Activated T-cell treated with anti-CD3 and anti-CD28 coated beads, Interleukin-2, amount 50 U/mL, for 72 hours (primary cell): ENCODE results near the gene ITM2C. TPM values are rescaled to one million over a fixed set of nuclear protein-coding genes. Genes with fewer than 3 reads are reported as not detected.

Source experiments
- ATAC-seq, 2 donors: fragments of 150-1000 bp; cut with Tn5 transposase; replicated peaks in 1 of 2; 2 replicates each; pipeline ENCODE4 v1.10.0; 2021; ENCODE audit warnings: moderate library complexity in 2 of 2, mild to moderate bottlenecking in 1 of 2
- DNase-seq, 2 donors: peaks; one replicate each; pipeline ENCODE4 v3.0.0; 2021 to 2022; ENCODE audit warnings: mixed read lengths in 1 of 2
- H3K27ac Mint-ChIP-seq: one replicate; pipeline ENCODE4 v1.8.0; 2022; ENCODE audit warnings: mild to moderate bottlenecking, moderate library complexity, mixed read lengths
- H3K27me3 Mint-ChIP-seq: one replicate; pipeline ENCODE4 v1.8.0; 2022; ENCODE audit warnings: low read depth, mixed read lengths
- H3K36me3 Mint-ChIP-seq, 2 donors: one replicate each; pipeline ENCODE4 v1.8.0; 2022; ENCODE audit warnings: mixed read lengths in 2 of 2, mild to moderate bottlenecking in 1 of 2; ENCODE audit not compliant: insufficient read depth in 2 of 2
- H3K4me1 Mint-ChIP-seq: one replicate; pipeline ENCODE4 v1.8.0; 2022; ENCODE audit warnings: low read depth, mixed read lengths
- H3K4me3 Mint-ChIP-seq, 2 donors: one replicate each; pipeline ENCODE4 v1.8.0; 2022; ENCODE audit warnings: mild to moderate bottlenecking in 2 of 2, mixed read lengths in 2 of 2, moderate library complexity in 2 of 2
- H3K9me3 Mint-ChIP-seq, 2 donors: one replicate each; pipeline ENCODE4 v1.8.0; 2022; ENCODE audit warnings: mixed read lengths in 2 of 2
- total RNA-seq, 2 donors: library from RNA; stranded (reverse); gene quantifications; one replicate each; pipeline ENCODE4 v1.2.3, GENCODE V29; 2022

The ITM2C gene
- total RNA-seq, 2 donors from 2014 or later: 42.8 to 58.7 TPM

- Mint-ChIP-seq H3K36me3 (peaks cover 2% of the 10 kb centered on the region in 2 donors), H3K27ac (peak overlapping the region; percentile 2), H3K4me3 (peak overlapping the region in 1 of 2 donors; percentile 23), H3K9me3 (no peaks in the 10 kb centered on the region), H3K4me1 (peaks cover 75% of the 10 kb centered on the region), H3K27me3 (peaks cover 42% of the 10 kb centered on the region)
- ATAC-seq (no peak), DNase-seq (no peak)
Observed at GRCh38 chr2:230915319-230915718, 50.6 kb downstream of the ITM2C start.

- Mint-ChIP-seq H3K4me3 (peak overlapping the region; percentile 33 to 62), H3K4me1 (peaks cover 75% of the 10 kb centered on the region), H3K9me3 (no peaks in the 10 kb centered on the region), H3K36me3 (peaks cover 0 to 2% of the 10 kb centered on the region in 2 donors), H3K27ac (peak overlapping the region; percentile 85), H3K27me3 (peaks cover 36% of the 10 kb centered on the region)
- no peak for DNase-seq
- no peak for ATAC-seq
Observed at GRCh38 chr2:230916218-230916617, 51.5 kb downstream of the ITM2C start.

- Mint-ChIP-seq H3K4me3 (peak overlapping the region; percentile 42 to 82), H3K4me1 (peaks cover 85% of the 10 kb centered on the region), H3K9me3 (no peaks in the 10 kb centered on the region), H3K36me3 (peaks cover 0 to 2% of the 10 kb centered on the region in 2 donors), H3K27ac (peak overlapping the region; percentile 73), H3K27me3 (peaks cover 32% of the 10 kb centered on the region)
- no peak for DNase-seq
- peak; percentile 5 to 38 for ATAC-seq
Observed at GRCh38 chr2:230919240-230919639, 54.5 kb downstream of the ITM2C start.

- H3K27me3 Mint-ChIP-seq: peaks cover 28% of the 10 kb centered on the region
- H3K4me3 Mint-ChIP-seq: peak overlapping the region; percentile 42 to 82
- DNase-seq (no peak), ATAC-seq (peak; percentile 20 to 26)
- H3K27ac Mint-ChIP-seq: peak overlapping the region; percentile 73
- peaks cover 0 to 2% of the 10 kb centered on the region in 2 donors for H3K36me3 Mint-ChIP-seq
- no peaks in the 10 kb centered on the region for H3K9me3 Mint-ChIP-seq
- H3K4me1 Mint-ChIP-seq: peaks cover 87% of the 10 kb centered on the region
Observed at GRCh38 chr2:230919681-230920080, 54.9 kb downstream of the ITM2C start.

GRCh38 chr2:230920167-230920566, 55.4 kb downstream of the ITM2C start:
- peak overlapping the region; percentile 73 for H3K27ac Mint-ChIP-seq
- H3K9me3 Mint-ChIP-seq: no peaks in the 10 kb centered on the region
- ATAC-seq: no peak
- H3K36me3 Mint-ChIP-seq: peaks cover 0 to 2% of the 10 kb centered on the region in 2 donors
- H3K4me1 Mint-ChIP-seq: peaks cover 87% of the 10 kb centered on the region
- H3K27me3 Mint-ChIP-seq: peaks cover 25% of the 10 kb centered on the region
- H3K4me3 Mint-ChIP-seq: peak overlapping the region; percentile 42 to 82
- no peak for DNase-seq

GRCh38 chr2:230921806-230922595, 57.3 kb downstream of the ITM2C start:
- no peak for ATAC-seq
- DNase-seq: no peak

GRCh38 chr2:230922951-230923717, 58.4 kb downstream of the ITM2C start:
- Mint-ChIP-seq H3K4me1 (peaks cover 88% of the 10 kb centered on the region), H3K36me3 (peaks cover 0 to under 1% of the 10 kb centered on the region in 2 donors), H3K27me3 (peaks cover 14% of the 10 kb centered on the region), H3K4me3 (peak overlapping the region; percentile 85 to 94), H3K27ac (peak overlapping the region; percentile 5), H3K9me3 (no peaks in the 10 kb centered on the region)
- DNase-seq: no peak
- no peak for ATAC-seq

More at GRCh38 chr2:230921806-230922595, 57.3 kb downstream of the ITM2C start:
- H3K4me1 Mint-ChIP-seq: peaks cover 86% of the 10 kb centered on the region
- H3K4me3 Mint-ChIP-seq: peak overlapping the region; percentile 42 to 82
- no peak overlapping the region for H3K27ac Mint-ChIP-seq
- H3K36me3 Mint-ChIP-seq: peaks cover 0 to 2% of the 10 kb centered on the region in 2 donors
- H3K9me3 Mint-ChIP-seq: no peaks in the 10 kb centered on the region
- H3K27me3 Mint-ChIP-seq: peaks cover 19% of the 10 kb centered on the region

GRCh38 chr2:230924092-230924469, 59.3 kb downstream of the ITM2C start:
- peaks cover 79% of the 10 kb centered on the region for H3K4me1 Mint-ChIP-seq

GRCh38 chr2:230924470-230925341, 60.0 kb downstream of the ITM2C start, which contains the start of gene GPR55:
GPR55 (minus strand) TSS chr2:230925242; CDS start chr2:230910962, 14,280 bp downstream.
- H3K4me3 Mint-ChIP-seq: peak within 1 kb of the TSS; percentile 85 to 94
- H3K36me3 Mint-ChIP-seq: no peaks in the 10 kb centered on the region
- H3K27me3 Mint-ChIP-seq: peaks cover 23% of the 10 kb centered on the region
- peaks cover 75% of the 10 kb centered on the region for H3K4me1 Mint-ChIP-seq
- ATAC-seq (peak; percentile 65 to 66), DNase-seq (peak; percentile 77 to 80)
- peak within 1 kb of the TSS; percentile 92 for H3K27ac Mint-ChIP-seq
- H3K9me3 Mint-ChIP-seq: no peaks in the 10 kb centered on the region

More at GRCh38 chr2:230924092-230924469, 59.3 kb downstream of the ITM2C start:
- H3K36me3 Mint-ChIP-seq: no peaks in the 10 kb centered on the region
- peak overlapping the region; percentile 85 to 94 for H3K4me3 Mint-ChIP-seq
- no peak overlapping the region for H3K27ac Mint-ChIP-seq
- DNase-seq: no peak
- peak; percentile 0 to 4 for ATAC-seq
- H3K9me3 Mint-ChIP-seq: no peaks in the 10 kb centered on the region
- H3K27me3 Mint-ChIP-seq: peaks cover 17% of the 10 kb centered on the region

GRCh38 chr2:230925443-230925878, 60.7 kb downstream of the ITM2C start:
- peaks cover 69% of the 10 kb centered on the region for H3K4me1 Mint-ChIP-seq
- peak in 1 of 2 donors; percentile 50 for DNase-seq

GRCh38 chr2:230925879-230926765, 61.4 kb downstream of the ITM2C start:
- Mint-ChIP-seq H3K9me3 (no peaks in the 10 kb centered on the region), H3K27me3 (peaks cover 23% of the 10 kb centered on the region), H3K27ac (no peak overlapping the region), H3K4me3 (peak overlapping the region; percentile 85 to 94), H3K4me1 (peaks cover 62% of the 10 kb centered on the region), H3K36me3 (no peaks in the 10 kb centered on the region)
- ATAC-seq (peak; percentile 62 to 64), DNase-seq (peak; percentile 64 to 76)

More at GRCh38 chr2:230925443-230925878, 60.7 kb downstream of the ITM2C start:
- Mint-ChIP-seq H3K4me3 (peak overlapping the region; percentile 85 to 94), H3K27me3 (peaks cover 23% of the 10 kb centered on the region), H3K36me3 (no peaks in the 10 kb centered on the region), H3K9me3 (no peaks in the 10 kb centered on the region), H3K27ac (peak overlapping the region; percentile 92)
- peak; percentile 25 to 31 for ATAC-seq
